Karpas-422 (cell line): ENCODE results near the gene GPR65. TPM values are rescaled to one million over a fixed set of nuclear protein-coding genes. Genes with fewer than 3 reads are reported as not detected.
"Not testable (repeated sequence)": the region's sequence is repeated elsewhere in the genome, so short reads cannot be mapped to it uniquely, and the experiment has no call there.

Source experiments
- DNase-seq: peaks from one replicate; pipeline ENCODE4 v3.0.0-alpha.2; 2015
- H2AFZ ChIP-seq: fragments of 200-600 bp; sonication (generic); 2 replicates; pipeline ENCODE4 v1.6.1; 2014; ENCODE audit warnings: antibody characterized with exemption, low read length, mixed read lengths
- H3K27ac ChIP-seq: fragments of 200-600 bp; sonication (generic); 2 replicates; pipeline ENCODE4 v1.5.1; 2014; ENCODE audit warnings: mild to moderate bottlenecking, low read length, moderate library complexity
- H3K27me3 ChIP-seq: fragments of 200-600 bp; sonication (generic); 2 replicates; pipeline ENCODE4 v1.6.1; 2014; ENCODE audit warnings: low read length, mixed read lengths
- H3K36me3 ChIP-seq: fragments of 200-600 bp; sonication (generic); 2 replicates; pipeline ENCODE4 v1.6.1; 2014; ENCODE audit warnings: low read length, mixed read lengths; ENCODE audit not compliant: insufficient read depth
- H3K4me1 ChIP-seq: fragments of 200-600 bp; sonication (generic); 2 replicates; pipeline ENCODE4 v1.6.1; 2014; ENCODE audit warnings: mild to moderate bottlenecking, low read length, mixed read lengths
- H3K4me2 ChIP-seq: fragments of 200-600 bp; sonication (generic); 2 replicates; pipeline ENCODE4 v1.6.1; 2014; ENCODE audit warnings: low read length, low read depth, mild to moderate bottlenecking; ENCODE audit not compliant: poor library complexity, severe bottlenecking
- H3K4me3 ChIP-seq: fragments of 200-600 bp; sonication (generic); 2 replicates; pipeline ENCODE4 v1.5.1; 2014; ENCODE audit warnings: mild to moderate bottlenecking, antibody characterized with exemption, low read length, mixed read lengths
- H3K79me2 ChIP-seq: fragments of 200-600 bp; sonication (generic); 2 replicates; pipeline ENCODE4 v1.6.1; 2014; ENCODE audit warnings: mild to moderate bottlenecking, low read length, mixed read lengths
- H3K9ac ChIP-seq: fragments of 200-600 bp; sonication (generic); 2 replicates; pipeline ENCODE4 v1.6.0; 2014; ENCODE audit warnings: low read length
- H3K9me2 ChIP-seq: fragments of 200-600 bp; sonication (generic), shearing (Covaris generic); replicated peaks from 2 replicates; pipeline ENCODE4 v1.6.0; 2014; ENCODE audit warnings: mild to moderate bottlenecking, low read length, moderate library complexity; ENCODE audit not compliant: insufficient read depth
- H3K9me3 ChIP-seq: fragments of 300-700, 200-600 bp; sonication (generic); 2 replicates; pipeline ENCODE4 v1.6.1; 2014; ENCODE audit warnings: low read length, mixed read lengths
- H4K20me1 ChIP-seq: fragments of 200-600 bp; sonication (generic); 2 replicates; pipeline ENCODE4 v1.6.1; 2014; ENCODE audit warnings: mild to moderate bottlenecking, antibody characterized with exemption, low read length, low read depth; ENCODE audit not compliant: insufficient read depth
- total RNA-seq: library from RNA; depleted of rRNA; stranded (reverse); fragments of >200 nt; shearing (Covaris generic); gene quantifications from 2 replicates; pipeline ENCODE4 v1.2.3, GENCODE V29; 2014; ENCODE audit warnings: low replicate concordance

GPR65 gene
- total RNA-seq, 1 experiment from 2014 or later: 8.1 TPM

DNA sequence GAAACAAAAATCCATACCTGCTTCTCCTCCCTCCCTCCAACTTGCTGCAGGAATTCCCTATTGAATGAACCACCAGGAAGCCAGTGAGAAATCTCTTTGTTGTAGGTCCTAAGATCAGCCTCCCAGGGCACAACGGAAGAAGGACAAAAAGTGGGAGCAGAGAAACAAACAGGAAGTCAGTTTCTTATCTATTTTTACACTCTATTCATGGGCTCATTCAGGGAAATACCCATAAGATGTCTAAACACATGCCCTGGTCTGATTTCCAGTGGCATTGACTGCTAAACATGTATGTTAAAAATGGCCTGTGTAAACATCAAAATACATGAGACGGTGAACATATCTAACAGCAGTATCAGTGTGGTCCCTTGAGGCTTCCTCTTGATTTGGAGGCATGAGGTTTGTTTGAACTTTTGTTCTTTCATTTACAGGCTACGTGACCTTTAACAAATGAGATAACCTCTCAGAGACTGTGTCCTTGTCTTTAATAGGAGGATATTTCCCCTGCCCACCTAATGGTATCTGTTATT, 18.8 kb downstream of the GPR65 start:
- DNase-seq: no peak
- Histone ChIP-seq H3K4me3 (no peak overlapping the region), H4K20me1 (no peaks in the 10 kb centered on the region), H3K27me3 (no peaks in the 10 kb centered on the region), H2AFZ (no peak overlapping the region), H3K9me2 (no peaks in the 10 kb centered on the region), H3K4me1 (peaks cover 5% of the 10 kb centered on the region), H3K9ac (no peak overlapping the region), H3K27ac (no peak overlapping the region), H3K36me3 (no peaks in the 10 kb centered on the region), H3K4me2 (no peak overlapping the region), H3K9me3 (no peaks in the 10 kb centered on the region), H3K79me2 (no peaks in the 10 kb centered on the region)

DNA sequence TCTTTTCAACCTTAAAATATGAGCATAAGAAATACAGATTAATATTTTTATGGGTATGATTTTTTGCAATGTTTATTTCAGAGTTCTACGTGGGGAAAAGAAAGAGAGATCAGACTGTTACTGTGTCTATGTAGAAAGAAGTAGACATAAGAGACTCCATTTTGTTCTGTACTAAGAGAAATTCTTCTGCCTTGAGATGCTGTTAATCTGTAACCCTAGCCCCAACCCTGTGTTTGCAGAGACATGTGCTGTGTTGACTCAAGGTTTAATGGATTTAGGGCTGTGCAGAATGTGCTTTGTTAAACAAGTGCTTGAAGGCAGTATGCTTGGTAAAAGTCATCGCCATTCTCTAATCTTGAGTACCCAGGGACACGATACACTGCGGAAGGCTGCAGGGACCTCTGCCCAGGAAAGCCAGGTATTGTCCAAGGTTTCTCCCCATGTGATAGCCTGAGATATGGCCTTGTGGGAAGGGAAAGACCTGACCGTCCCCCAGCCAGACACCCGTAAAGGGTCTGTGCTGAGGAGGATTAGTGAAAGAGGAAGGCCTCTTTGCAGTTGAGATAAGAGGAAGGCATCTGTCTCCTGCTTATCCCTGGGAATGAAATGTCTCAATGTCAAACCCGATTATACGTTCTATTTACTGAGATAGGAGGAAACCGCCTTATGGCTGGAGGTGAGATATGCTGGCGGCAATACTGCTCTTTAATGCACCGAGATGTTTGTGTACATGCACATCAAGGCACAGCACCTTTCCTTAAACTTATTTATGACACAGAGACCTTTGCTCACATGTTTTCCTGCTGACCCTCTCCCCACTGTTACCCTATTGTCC, 19.5 kb downstream of the GPR65 start:
- not testable (repeated sequence) for H3K9ac ChIP-seq, H3K9me2 ChIP-seq, H3K36me3 ChIP-seq, H3K27me3 ChIP-seq, H3K4me2 ChIP-seq, H3K9me3 ChIP-seq, DNase-seq, H3K27ac ChIP-seq, H2AFZ ChIP-seq, H4K20me1 ChIP-seq, H3K79me2 ChIP-seq, H3K4me1 ChIP-seq, H3K4me3 ChIP-seq

DNA sequence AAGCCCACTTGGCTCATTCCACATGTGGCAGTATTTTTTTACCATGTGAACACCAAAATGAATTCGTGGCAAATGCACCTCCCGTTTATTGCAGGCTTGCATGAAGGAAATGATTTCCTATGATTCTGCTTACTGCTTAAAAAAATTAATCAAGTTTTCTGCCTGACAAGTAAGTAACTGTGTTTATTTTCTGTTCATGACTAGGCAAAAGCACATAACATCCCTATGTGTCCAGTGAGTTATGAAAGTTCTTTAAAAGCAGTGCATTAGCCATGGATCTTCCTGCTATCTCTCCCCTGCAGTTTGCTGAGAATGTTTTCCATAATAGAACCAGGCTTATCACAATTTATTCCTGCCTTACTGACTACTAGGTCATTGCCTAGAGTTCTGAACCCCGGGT, 20.4 kb downstream of the GPR65 start:
- H3K4me1 ChIP-seq: peaks cover 5% of the 10 kb centered on the region
- no peaks in the 10 kb centered on the region for H3K9me3 ChIP-seq
- no peak for DNase-seq

DNA sequence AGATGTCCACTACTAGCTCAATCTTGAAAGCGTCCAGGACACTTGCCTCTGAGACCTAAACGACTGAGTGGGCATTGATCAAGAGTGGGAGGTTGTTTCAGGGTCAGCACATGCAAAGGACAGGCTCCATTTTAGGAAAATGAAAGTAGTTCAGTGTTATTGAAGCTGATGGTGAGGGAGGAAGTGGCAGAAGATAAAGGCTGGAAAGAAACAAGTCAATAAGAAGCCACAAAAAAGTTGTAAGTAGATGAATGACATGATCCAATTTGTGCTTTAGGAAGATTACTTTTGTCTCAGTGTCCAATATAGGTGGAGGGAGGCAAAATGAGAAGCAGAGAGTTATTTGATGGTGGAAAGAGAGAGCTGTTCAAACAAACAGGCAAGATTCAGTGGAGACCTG, 22.0 kb downstream of the GPR65 start:
- Histone ChIP-seq H3K79me2 (no peaks in the 10 kb centered on the region), H3K9ac (no peak overlapping the region), H3K9me2 (no peaks in the 10 kb centered on the region), H3K27ac (no peak overlapping the region), H3K4me3 (no peak overlapping the region), H3K9me3 (no peaks in the 10 kb centered on the region), H4K20me1 (no peaks in the 10 kb centered on the region), H3K4me2 (peak overlapping the region; percentile 8), H3K36me3 (no peaks in the 10 kb centered on the region), H3K4me1 (peaks cover 5% of the 10 kb centered on the region), H2AFZ (no peak overlapping the region), H3K27me3 (no peaks in the 10 kb centered on the region)
- DNase-seq: no peak

More for the DNA sequence above, 20.4 kb downstream of the GPR65 start:
- Histone ChIP-seq H3K79me2 (no peaks in the 10 kb centered on the region), H3K9ac (no peak overlapping the region), H3K9me2 (no peaks in the 10 kb centered on the region), H3K4me2 (no peak overlapping the region), H4K20me1 (no peaks in the 10 kb centered on the region), H3K36me3 (no peaks in the 10 kb centered on the region), H3K27ac (no peak overlapping the region), H3K27me3 (no peaks in the 10 kb centered on the region), H3K4me3 (no peak overlapping the region), H2AFZ (no peak overlapping the region)

DNA sequence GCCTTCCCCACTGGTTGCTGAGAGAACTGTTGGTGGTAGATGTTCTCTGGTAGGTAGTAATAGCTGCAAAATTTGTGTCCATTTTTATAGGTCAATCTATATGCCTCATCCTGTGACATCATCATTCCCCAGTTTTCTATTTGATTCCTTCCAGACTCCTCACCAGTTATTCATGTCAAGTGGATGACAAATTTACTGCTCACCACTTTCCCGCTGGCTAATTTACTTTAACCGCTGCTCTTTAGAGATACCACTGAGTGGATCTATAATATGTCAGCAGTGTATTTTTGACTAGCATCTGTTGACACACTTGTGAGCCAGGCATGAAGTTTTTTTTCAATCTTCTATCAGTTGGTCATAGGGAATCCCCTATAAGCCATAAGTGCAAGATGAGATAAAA, 24.6 kb downstream of the GPR65 start:
- no peaks in the 10 kb centered on the region for H3K27me3 ChIP-seq
- H3K36me3 ChIP-seq: no peaks in the 10 kb centered on the region
- DNase-seq: no peak
- peaks cover 5% of the 10 kb centered on the region for H3K4me1 ChIP-seq
- no peak overlapping the region for H3K27ac ChIP-seq
- no peak overlapping the region for H3K9ac ChIP-seq
- H3K79me2 ChIP-seq: no peaks in the 10 kb centered on the region
- H3K4me2 ChIP-seq: no peak overlapping the region
- H3K9me2 ChIP-seq: no peaks in the 10 kb centered on the region
- no peaks in the 10 kb centered on the region for H4K20me1 ChIP-seq
- H3K4me3 ChIP-seq: no peak overlapping the region
- no peak overlapping the region for H2AFZ ChIP-seq
- H3K9me3 ChIP-seq: no peaks in the 10 kb centered on the region

DNA sequence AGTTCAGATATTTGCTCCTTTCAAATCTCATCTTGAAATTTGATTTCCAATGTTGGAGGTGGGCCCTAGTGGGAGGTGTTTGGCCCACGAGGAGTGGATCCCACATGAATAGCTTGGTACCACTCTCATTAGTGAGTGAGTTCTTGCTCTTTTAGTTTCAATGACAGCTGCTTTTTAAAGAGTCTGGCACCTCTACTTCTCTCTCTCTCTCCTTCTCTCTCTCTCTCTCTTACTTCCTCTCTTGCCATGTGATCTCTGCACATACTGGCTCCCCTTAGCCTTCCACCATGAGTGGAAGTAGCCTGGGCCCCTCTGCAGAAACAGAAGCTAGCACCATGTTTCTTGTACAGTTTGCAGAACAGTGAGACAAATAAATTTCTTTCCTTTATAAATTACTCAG, 25.1 kb downstream of the GPR65 start:
- H3K4me2 ChIP-seq: no peak overlapping the region
- H3K9me3 ChIP-seq: no peaks in the 10 kb centered on the region
- H3K9ac ChIP-seq: no peak overlapping the region
- no peak overlapping the region for H3K4me3 ChIP-seq
- no peak for DNase-seq
- H3K36me3 ChIP-seq: no peaks in the 10 kb centered on the region
- H3K79me2 ChIP-seq: no peaks in the 10 kb centered on the region
- peaks cover 5% of the 10 kb centered on the region for H3K4me1 ChIP-seq
- no peak overlapping the region for H2AFZ ChIP-seq
- H3K27ac ChIP-seq: no peak overlapping the region
- no peaks in the 10 kb centered on the region for H3K9me2 ChIP-seq
- no peaks in the 10 kb centered on the region for H4K20me1 ChIP-seq
- H3K27me3 ChIP-seq: no peaks in the 10 kb centered on the region

DNA sequence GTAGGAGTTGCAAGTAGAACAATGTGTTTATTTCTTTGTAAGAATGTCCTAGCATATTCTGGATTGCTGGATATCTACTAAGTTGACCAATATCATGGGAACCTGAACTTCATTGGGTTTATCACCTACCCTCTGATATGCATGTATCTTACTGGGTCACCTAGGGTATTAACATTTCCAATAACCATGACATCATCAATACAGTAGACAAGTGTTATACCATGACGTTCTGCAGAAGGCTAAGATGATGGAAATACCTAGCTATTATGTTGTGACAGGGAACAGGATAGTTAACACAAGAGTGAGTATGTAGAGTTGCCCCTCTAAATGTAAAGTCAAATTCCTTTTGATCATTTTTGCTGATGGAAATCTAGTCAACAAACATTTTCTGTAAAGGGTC, 26.0 kb downstream of the GPR65 start:
- no peaks in the 10 kb centered on the region for H3K79me2 ChIP-seq
- peaks cover 5% of the 10 kb centered on the region for H3K4me1 ChIP-seq

DNA sequence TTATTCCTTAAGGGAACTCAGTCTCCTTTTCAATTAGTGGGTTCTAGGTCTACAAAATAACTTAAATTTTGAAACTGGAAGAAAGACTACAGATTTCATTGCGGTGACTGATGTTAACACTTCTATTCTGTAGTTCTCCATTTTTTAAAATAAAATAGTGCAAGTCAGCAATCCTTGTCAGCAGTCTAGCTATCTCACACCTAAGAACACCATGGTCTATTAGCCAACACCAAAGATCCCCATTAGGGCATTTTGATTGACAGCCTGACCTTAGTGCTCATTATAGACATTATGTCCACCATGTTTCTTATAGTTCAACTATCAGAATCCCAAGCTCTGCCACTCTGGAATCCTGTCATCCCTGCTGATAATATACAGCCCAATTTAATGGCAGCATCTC, 27.4 kb downstream of the GPR65 start:
- H3K9ac ChIP-seq: no peak overlapping the region
- no peaks in the 10 kb centered on the region for H3K4me1 ChIP-seq
- no peak overlapping the region for H3K4me2 ChIP-seq
- no peaks in the 10 kb centered on the region for H3K79me2 ChIP-seq
- H3K4me3 ChIP-seq: no peak overlapping the region
- no peak overlapping the region for H3K27ac ChIP-seq
- H3K27me3 ChIP-seq: no peaks in the 10 kb centered on the region
- H4K20me1 ChIP-seq: no peaks in the 10 kb centered on the region
- no peak for DNase-seq
- no peaks in the 10 kb centered on the region for H3K36me3 ChIP-seq
- H3K9me3 ChIP-seq: no peaks in the 10 kb centered on the region
- H2AFZ ChIP-seq: no peak overlapping the region
- H3K9me2 ChIP-seq: no peaks in the 10 kb centered on the region

More for the DNA sequence above, 26.0 kb downstream of the GPR65 start:
- DNase-seq: no peak
- no peak overlapping the region for H3K4me3 ChIP-seq
- no peaks in the 10 kb centered on the region for H3K9me2 ChIP-seq
- no peak overlapping the region for H2AFZ ChIP-seq
- H3K27ac ChIP-seq: no peak overlapping the region
- no peaks in the 10 kb centered on the region for H3K36me3 ChIP-seq
- H3K4me2 ChIP-seq: no peak overlapping the region
- no peaks in the 10 kb centered on the region for H4K20me1 ChIP-seq
- no peaks in the 10 kb centered on the region for H3K27me3 ChIP-seq
- H3K9ac ChIP-seq: no peak overlapping the region
- no peaks in the 10 kb centered on the region for H3K9me3 ChIP-seq
